ENCODE results near the gene CLPTM1.
A peak's percentile ranks its signal among the peaks of the same experiment; 100 is the strongest.
"Not testable (repeated sequence)": the region's sequence is repeated elsewhere in the genome, so short reads cannot be mapped to it uniquely, and the experiment has no call there.

CLPTM1 gene

DNA sequence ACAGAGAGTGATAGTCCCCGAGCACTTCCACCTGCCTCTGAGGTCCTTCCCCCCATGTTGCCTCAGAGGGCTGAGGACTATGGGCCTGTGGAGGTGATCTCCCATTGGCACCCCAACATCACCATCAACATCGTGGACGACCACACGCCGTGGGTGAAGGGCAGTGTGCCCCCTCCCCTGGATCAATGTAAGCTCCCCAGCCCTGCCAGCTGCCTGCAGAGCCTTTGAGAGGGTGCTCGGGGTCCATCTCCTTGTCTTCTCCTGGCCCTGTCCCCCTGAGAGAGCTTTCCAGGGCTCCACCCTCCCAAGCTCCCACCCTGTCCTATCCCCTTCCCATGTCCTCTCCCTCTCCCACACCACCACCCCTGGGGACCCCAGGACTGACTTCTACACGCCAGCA, 31.2 kb downstream of the CLPTM1 start:
- DNase-seq, result no peak

DNA sequence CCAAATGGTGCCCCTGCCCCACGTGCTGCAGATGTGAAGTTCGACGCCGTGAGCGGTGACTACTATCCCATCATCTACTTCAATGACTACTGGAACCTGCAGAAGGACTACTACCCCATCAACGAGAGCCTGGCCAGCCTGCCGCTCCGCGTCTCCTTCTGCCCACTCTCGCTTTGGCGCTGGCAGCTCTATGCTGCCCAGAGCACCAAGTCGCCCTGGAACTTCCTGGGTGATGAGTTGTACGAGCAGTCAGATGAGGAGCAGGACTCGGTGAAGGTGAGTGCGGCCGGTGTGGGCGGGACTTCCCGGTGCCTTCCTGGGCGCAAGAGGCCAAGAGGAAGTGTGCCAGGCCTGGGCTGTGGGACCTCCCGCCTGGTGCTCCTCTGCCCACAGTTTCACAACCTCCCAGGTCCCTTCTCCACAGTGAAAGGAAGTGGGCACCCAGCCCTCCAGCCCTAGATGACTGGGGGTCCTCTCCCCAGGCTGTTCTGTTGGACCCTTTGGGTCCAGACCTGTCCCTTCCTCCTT, 32.0 kb downstream of the CLPTM1 start:
- no peak for DNase-seq

DNA sequence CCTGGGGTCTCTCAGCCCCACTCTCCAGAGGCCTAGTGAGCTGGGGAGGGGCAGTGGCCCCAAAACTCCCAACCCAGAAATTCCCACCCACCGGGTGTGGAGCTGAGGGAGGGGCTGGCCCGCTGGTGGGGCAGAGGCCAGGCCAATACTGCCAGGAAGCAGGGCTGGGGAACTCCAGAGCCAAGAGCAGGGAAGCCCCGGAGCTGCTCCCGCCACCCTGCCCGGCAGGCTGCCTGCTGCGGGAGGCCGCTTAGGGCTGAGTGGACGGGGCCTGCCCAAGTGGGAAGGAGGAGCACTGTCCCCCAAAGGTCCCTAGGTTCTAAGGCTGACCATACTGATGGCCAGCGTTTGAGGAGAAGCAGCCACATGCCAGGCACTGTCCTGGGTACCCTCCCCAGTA, 33.1 kb downstream of the CLPTM1 start:
- DNase-seq, result no peak

DNA sequence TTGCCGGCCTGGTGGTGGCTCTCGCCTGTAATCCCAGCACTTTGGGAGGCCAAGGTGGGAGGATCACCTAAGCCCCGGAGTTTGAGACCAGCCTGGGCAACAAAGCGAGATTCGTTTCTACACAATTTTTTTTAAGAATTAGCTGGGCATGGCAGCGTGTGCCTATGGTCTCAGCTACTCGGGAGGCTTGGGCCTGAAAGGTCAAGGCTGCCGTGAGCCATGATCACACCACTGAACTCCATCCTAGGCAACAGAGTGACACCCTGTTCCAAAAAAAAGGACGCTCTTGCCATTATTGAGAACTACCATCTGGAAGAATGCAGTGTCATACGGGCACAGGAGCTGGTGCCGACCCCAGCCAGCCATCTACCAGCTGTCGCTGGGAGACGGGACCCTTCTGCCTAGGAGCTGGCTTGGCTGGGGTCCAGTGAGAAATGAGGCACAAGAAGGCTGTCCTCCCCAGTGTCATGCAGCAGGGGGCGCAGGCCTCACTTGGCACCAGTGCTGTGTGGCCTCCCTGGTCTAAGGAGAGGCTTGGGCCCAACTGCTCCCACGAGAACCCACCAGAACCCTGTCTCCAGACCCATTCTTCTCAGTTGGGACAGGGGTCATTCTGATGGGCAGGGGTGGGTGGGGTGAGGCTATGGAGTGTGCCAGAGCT, 33.8 kb downstream of the CLPTM1 start:
- DNase-seq, result peak; percentile 80

DNA sequence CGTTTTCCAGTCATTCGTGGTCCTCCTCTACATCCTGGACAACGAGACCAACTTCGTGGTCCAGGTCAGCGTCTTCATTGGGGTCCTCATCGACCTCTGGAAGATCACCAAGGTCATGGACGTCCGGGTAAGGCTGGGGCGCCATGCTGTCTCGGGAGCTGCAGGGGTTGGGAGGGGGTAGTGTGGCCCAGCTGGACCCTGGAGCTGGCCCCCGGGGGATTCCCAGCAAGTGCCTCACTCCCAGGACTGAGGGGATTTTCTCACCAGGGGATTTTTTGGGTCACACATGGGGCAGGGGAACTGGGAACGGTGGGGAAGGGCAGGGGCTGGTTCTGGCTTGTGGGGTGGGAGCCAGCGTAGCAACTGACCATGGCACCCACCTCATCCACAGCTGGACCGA, 35.3 kb downstream of the CLPTM1 start:
- DNase-seq, result no peak

DNA sequence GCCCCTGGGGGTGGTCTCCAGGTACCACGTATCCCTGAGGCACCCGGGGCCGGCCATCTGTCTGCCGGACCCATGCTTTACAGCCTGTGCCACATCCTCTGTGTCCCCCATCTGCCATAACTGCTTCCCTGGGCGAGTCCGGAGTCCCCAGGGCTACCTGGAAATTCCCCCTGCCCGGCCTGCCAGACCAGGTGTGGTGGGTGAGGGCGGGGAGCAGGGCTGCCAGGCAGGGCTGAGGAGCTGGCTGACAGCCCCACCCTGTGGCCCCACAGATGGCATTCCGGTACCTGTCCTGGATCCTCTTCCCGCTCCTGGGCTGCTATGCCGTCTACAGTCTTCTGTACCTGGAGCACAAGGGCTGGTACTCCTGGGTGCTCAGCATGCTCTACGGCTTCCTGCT, 35.8 kb downstream of the CLPTM1 start:
- DNase-seq, result no peak

DNA sequence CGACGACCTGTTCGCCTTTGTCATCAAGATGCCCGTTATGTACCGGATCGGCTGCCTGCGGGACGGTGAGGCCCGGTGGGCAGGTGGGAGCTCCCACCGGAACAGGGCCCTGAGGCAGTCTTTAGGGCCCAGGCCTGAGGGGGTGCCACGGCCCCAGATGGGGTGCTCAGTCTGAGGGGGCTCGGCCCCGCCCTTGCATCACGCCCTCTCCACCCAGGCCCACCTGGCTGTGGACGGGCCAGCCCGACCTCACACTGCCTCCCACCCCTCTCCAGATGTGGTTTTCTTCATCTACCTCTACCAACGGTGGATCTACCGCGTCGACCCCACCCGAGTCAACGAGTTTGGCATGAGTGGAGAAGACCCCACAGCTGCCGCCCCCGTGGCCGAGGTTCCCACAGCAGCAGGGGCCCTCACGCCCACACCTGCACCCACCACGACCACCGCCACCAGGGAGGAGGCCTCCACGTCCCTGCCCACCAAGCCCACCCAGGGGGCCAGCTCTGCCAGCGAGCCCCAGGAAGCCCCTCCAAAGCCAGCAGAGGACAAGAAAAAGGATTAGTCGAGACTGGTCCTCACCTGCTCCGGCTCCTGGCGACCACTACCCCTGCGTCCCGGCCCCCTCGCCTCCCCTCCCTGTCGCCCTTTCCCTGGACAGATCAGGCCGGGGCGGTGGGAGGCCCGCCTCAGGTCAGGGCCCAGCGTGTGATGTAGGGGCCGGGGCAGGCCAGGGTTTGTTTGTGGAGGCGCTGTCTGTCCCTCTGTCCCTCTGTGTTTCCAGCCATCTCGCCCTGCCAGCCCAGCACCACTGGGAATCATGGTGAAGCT, 37.4 kb downstream of the CLPTM1 start:
- no peak for DNase-seq

DNA sequence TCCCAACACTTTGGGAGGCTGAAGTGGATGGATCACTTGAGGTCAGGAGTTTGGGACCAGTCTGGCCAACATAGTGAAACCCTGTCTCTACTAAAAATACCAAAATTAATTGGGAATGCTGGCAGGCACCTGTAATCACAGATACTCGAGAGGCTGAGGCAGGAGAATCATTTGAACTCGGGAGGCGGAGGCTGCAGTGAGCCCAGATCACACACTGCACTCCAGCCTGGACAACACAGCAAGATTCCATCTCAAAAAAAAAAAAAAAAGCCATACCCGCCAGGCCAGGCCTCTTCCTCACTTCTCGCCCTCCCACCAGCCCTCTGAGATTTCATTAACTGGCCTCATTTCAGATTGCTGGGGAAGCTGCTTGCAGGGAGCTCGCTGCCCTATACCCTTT, 38.3 kb downstream of the CLPTM1 start:
- DNase-seq, result no peak

DNA sequence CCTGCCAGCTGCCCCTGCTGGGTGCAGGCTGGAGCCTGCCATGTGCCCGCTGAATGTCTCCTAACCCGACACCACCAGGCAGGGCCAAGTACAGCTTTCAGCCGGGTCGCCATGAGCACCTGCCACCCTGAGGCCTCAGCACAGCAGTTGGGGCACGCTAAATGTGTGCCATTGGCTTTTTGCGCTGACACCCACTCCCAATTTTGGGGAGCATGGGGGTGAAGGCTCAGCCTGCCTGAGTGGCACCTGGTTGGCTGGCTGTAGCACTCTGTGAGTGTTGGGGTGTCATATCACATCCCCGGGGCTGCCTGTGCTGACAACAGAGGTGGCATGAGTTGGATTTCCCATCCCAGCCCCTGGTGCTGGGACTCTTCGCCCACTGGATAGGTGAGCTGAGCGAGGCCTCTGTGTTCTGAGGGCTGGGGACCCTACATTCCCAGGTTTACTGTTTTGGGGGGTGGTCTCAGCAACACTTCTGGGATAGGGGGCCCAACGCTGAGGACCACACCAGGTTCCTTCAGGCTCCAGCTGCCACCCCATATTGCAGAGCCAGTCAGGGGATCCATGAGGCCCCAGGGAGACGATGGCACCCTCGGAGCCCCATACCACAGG, 38.9 kb downstream of the CLPTM1 start:
- no peak for DNase-seq

DNA sequence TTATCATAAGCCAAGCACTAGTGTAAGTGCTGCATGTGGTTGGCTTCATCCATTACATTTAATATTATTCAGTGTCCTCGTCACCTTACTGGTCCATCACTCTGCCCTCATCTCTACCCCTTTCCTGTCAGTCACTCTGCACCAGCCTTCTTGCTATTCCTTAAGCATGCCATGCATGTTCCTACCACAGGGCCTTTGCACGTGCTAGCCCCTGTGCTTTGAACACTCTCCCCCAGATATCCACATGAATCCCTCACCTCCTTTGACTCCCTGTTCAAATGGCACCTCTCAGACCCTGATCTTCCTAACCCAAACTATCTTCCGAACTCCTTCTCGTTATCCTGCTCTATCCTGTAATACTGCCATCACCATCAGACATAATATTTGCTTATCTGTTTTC, 42.8 kb downstream of the CLPTM1 start:
- no peak for DNase-seq

DNA sequence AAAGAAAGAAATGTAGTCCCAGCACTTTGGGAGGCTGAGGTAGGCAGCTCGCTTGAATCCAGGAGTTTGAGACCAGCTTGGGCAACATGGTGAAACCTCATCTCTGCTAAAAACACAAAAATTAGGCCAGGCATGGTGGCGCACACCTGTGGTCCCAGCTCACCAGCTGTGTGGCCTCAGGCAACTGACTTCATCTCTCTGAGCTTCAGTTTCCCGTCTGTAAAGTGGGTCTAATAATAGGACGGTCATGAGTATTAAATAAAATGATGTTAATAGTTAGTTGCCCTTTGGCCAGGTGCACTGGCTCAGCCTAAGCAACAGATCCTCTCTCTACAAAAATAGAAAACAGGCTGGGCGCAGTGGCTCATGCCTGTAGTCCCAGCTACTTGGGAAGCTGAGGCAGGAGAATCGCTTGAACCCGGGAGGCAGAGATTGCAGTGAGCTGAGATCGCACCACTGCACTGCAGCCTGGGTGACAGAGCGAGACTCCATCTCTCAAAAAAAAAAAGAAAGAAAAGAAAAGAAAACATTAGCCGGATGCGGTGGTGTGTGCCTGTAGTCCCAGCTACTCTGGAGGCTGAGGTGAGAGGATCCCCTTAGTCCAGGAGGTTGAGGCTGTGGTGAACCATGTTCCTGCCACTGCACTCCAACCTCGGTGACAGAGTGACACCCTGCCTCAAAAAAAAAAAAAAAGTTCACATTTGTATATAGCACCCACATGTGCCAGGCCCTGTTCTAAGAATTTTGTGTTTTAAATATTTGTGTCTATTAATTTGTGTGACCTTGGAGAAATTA, 44.1 kb downstream of the CLPTM1 start:
- DNase-seq, result not testable (repeated sequence)

DNA sequence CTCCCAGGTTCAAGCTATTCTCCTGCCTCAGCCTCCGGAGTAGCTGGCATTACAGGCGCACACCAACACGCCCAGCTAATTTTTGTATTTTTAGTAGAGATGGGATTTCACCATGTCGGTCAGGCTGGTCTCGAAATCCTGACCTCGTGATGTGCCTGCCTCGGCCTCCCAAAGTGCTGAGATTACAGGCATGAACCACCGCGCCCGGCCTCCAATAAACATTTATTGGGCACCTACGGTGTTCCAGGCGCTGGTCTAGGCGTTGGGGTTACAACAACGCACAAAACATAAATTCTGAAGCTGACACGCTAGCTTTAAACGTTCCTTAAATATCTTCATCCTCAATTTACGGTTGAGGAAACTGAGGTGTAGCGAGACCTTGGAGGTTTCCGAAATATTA, 45.5 kb downstream of the CLPTM1 start:
- DNase-seq, result not testable (repeated sequence)

DNA sequence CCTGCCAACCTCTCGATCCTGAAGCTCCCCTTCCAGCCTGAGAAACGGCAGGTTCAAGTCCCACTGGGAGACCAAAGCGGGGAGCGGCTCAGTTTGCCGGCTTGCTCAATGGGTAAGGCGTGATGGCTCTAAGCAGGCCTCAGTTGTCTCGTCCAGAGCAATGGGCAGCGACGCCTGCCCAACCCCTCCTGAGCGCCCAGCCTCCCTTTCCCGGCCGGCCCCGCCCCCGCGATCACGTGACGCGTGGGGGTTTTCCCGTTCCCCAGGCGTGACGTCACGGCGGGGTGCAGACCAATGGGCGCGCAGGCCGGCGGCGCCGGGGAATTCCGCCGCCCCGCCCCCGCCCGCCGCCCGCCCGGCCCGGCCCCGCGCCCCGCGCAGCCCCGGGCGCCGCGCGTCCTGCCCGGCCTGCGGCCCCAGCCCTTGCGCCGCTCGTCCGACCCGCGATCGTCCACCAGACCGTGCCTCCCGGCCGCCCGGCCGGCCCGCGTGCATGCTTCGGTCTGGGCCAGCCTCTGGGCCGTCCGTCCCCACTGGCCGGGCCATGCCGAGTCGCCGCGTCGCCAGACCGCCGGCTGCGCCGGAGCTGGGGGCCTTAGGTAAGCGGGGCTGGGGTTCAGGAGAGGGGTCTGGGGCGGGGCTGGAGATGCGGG, 46.0 kb downstream of the CLPTM1 start, which contains the start of gene RELB:
RELB (plus strand) TSS at position 378 of the 653 bp plus-strand sequence; CDS start at position 494, 116 bp downstream.
- peak; percentile 100 for DNase-seq

DNA sequence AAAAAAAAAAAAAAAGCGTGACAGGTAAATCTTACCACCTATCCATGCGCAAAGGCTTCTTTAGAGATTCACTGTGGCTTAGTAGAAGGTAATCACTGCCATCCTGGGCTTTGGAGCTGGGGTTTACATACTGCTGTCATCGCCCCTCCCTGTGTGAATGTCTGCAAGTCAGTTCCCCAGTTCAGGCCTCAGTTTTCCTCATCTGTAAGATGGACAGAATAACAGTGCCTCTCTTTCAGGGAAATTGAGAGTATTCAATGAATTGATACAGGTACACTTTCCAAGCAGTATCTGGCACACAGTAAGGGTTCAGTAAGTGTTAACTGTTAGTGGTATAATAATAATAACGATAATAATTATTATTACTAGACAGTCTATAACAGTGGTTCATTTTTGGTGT, 48.3 kb downstream of the CLPTM1 start:
- no peak for DNase-seq

DNA sequence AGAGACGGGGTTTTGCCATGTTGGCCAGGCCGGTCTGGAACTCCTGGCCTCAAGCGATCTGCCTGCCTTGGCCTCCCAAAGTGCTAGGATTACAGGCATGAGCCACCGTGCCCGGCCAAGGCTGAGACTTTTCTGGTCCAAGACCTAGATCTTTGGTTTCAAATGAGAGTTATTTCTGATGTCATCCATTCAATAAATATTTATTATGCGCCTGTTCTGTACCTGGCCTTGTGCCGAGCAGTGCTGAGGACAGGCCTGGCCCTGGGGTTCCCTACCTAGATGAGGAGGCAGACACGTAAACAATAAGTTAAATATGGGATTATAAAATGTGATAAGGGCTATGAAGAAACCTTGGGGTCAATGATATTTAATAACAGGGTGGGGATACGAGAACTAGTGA, 50.6 kb downstream of the CLPTM1 start:
- no peak for DNase-seq

DNA sequence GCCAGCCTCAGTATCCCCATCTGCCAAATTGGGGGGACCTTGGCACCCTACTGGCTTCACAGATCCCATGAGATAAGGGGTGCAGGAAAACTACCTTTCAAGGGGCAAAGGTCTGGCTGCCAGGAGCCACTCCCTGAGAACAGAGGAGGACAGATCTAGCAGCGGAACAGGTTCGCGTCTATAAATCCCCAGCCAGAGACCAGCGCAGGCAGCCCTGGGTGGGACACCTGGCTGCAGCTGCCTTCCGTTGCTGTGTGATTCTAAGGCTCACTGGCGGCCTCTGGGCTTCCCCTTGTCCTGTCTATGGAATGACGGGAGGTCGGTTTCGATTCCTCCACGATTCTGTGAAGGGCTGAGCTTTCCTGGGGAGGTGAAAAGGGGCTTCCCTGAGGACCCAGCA, 53.4 kb downstream of the CLPTM1 start:
- no peak for DNase-seq

DNA sequence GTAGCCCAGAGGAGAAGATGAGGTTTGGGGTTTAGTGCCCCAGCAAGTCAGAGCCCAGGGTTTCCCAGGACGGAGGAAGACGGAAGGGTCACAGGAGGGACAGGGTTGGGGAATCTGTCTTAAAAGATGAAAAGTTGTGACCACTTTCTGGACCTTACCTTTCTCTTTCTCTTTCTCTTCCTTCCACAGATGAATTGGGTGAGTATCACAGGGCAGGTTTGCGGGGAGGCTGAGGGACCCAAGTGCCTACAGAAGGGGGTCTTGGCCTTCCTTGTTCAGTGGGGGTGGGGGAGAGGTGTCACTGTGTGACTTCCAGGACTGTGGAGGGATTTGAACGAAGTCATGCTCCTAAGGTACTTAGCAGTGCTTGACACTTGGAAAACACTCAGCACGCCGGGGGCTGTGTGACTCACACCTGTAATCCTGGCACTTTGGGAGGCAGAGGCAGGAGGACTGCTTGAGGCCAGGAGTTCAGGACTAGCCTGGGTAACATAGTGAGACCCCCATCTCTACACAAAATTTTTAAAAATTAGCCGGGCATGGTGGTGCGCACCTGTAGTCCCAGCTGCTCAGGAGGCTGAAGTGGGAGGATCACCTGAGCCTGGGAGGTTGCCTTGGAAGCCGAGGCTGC, 54.6 kb downstream of the CLPTM1 start:
- no peak for DNase-seq

DNA sequence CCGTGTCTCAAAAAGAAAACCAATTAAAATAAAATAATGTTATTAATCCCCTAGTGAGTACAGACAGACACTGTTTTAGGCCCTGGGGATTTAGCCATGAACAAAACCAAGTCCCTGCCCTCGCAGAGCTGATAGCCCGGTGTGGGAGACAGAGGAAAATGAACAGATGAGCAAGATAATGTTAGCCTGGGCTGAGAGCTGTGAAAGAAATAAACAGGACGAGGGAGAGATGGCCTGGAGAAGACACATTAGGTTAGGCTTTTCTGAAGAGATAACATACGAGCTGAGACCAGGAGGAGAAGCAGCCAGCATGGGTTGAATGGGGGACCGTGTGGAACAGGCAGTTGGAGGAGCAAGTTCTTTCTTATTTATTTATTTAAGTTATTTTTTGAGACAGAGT, 55.1 kb downstream of the CLPTM1 start:
- DNase-seq, result no peak

DNA sequence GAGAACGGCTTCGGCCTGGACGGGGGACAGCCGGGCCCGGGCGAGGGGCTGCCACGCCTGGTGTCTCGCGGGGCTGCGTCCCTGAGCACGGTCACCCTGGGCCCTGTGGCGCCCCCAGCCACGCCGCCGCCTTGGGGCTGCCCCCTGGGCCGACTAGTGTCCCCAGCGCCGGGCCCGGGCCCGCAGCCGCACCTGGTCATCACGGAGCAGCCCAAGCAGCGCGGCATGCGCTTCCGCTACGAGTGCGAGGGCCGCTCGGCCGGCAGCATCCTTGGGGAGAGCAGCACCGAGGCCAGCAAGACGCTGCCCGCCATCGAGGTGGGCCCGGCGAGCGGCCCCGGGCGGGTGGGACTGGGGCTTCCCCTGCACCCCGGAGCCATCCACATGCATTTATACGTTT, 56.8 kb downstream of the CLPTM1 start:
- DNase-seq, result no peak

DNA sequence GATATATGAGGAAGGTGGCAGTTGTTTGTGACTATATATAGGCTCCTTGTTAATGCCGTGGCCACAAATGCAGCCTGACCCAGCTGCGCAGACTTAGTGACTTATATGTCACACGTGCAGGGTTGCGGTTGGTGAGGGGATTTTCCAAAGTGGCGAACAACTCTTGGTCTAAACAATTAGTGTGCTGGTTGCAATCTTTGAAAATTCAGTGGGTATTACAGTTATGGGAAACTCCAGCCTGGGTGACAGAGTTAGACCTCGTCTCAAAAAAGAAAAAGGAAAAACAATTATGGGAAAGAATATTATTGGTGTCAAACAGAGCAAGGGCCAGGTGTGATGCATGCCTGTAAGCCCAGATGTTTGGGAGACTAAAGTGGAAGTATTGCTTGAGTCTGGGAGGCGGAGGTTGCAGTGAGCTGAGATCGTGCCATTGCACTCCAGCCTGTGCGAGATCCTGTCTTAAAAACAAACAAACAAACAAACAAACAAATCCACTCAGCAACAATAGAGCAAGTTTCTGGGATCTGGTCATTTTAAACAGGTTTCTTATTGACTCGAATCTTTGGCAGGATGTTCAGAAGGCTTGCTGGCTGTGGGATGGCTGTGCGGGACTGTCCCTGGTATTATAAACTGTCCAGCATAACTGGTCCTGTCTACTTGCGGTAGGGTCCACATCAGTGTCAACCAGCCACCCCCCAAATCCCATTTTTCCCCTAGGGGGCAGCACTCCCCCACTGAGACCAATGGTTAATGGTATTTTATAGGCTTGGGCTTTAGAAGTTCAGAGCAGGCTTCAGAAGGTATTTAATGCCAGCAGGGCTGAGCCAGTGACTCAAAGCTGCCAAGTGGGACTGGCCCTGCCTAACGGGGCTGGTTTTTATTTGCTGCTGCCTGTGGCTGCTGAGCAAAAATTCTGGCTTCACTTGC, 61.5 kb downstream of the CLPTM1 start:
- DNase-seq, result peak; percentile 84

DNA sequence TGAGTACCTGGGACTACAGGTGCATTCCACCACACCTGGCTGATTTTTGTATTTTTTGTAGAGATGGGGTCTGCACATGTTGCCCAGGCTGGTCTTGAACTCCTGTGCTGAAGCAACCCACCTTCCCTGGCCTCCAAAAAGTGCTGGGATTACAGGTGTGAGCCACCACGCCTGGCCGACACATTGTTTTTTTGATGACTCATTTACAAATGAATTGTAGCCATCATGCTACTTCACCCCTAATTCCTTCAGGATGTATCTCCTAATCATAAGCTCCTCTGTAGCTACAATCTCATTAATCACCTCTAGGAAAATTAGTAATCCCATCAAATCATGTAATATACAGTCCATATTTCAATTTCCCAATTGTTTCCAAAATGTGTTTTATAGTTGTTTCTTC, 64.0 kb downstream of the CLPTM1 start:
- DNase-seq, result no peak
